MCF 10A (cell line): ENCODE results near the gene DNAJC11. TPM values are rescaled to one million over a fixed set of nuclear protein-coding genes. Genes with fewer than 3 reads are reported as not detected.

Source experiments
- Bru-seq: library from RNA; stranded (reverse); fragments of 400-500 nt; gene quantifications from one replicate; lab custom pipeline; 2021; lab: Mats Ljungman, UMichigan
- BruChase-seq, 2 experiments: library from RNA; stranded (reverse); fragments of 400-500 nt; gene quantifications; one replicate each; lab custom pipeline; 2021; lab: Mats Ljungman, UMichigan
- BruUV-seq: library from RNA; stranded (reverse); fragments of 400-500 nt; replicated peaks from 2 replicates; lab custom pipeline; 2021; lab: Mats Ljungman, UMichigan
- CTCF ChIA-PET: fragments of 300-600 bp; sonication (Branson Sonifier 250); formaldehyde crosslinking; extraction: SDS; loops from one replicate; lab custom pipeline; 2021; ENCODE audit warnings: antibody characterized with exemption, inconsistent platforms; lab: Yijun Ruan, JAX
- POLR2A ChIA-PET: fragments of 300-600, 350-650 bp; sonication (Branson Sonifier 250); formaldehyde crosslinking; extraction: SDS; loops from one replicate; lab custom pipeline; 2020; ENCODE audit warnings: antibody characterized with exemption, inconsistent platforms; lab: Yijun Ruan, JAX
- DNase-seq: peaks from one replicate; pipeline ENCODE4 v3.0.0-alpha.2; 2018; ENCODE audit not compliant: unreplicated experiment
- H3K27ac Mint-ChIP-seq: one replicate; pipeline ENCODE4 v1.8.0; 2022; ENCODE audit warnings: mild to moderate bottlenecking, low read depth, mixed read lengths; ENCODE audit not compliant: unreplicated experiment
- H3K27me3 Mint-ChIP-seq: one replicate; pipeline ENCODE4 v1.8.0; 2022; ENCODE audit warnings: mixed read lengths; ENCODE audit not compliant: insufficient read depth, unreplicated experiment
- H3K36me3 Mint-ChIP-seq: one replicate; pipeline ENCODE4 v1.8.0; 2022; ENCODE audit warnings: mild to moderate bottlenecking, moderate library complexity, mixed read lengths; ENCODE audit not compliant: insufficient read depth, unreplicated experiment
- H3K4me1 Mint-ChIP-seq: one replicate; pipeline ENCODE4 v1.8.0; 2022; ENCODE audit warnings: mixed read lengths; ENCODE audit not compliant: insufficient read depth, unreplicated experiment
- H3K4me3 Mint-ChIP-seq: one replicate; pipeline ENCODE4 v1.8.0; 2022; ENCODE audit warnings: mild to moderate bottlenecking, moderate library complexity, mixed read lengths; ENCODE audit not compliant: unreplicated experiment
- H3K9me3 Mint-ChIP-seq: one replicate; pipeline ENCODE4 v1.8.0; 2022; ENCODE audit warnings: mixed read lengths; ENCODE audit not compliant: unreplicated experiment
- intact Hi-C: fragments of 100-400 bp; cut with micrococcal nuclease; formaldehyde crosslinking; loops from 2 replicates; pipeline ENCODE4 v1.14.1; 2022
- long read RNA-seq: library from polyadenylated mRNA; stranded (forward); transcript quantifications from one replicate; pipeline ENCODE4 v2.0.0, GENCODE V29; 2022
- total RNA-seq: library from RNA; stranded (reverse); gene quantifications from 2 replicates; pipeline ENCODE4 v1.2.3, GENCODE V29; 2022
- TF ChIP-seq, protein P1 (sequence below): fragments of 200-600 bp; IDR thresholded peaks from one replicate; pipeline ENCODE4 v1.8.0; 2022; ENCODE audit warnings: antibody characterized with exemption, mild to moderate bottlenecking; ENCODE audit not compliant: unreplicated experiment

DNAJC11 gene, protein sequence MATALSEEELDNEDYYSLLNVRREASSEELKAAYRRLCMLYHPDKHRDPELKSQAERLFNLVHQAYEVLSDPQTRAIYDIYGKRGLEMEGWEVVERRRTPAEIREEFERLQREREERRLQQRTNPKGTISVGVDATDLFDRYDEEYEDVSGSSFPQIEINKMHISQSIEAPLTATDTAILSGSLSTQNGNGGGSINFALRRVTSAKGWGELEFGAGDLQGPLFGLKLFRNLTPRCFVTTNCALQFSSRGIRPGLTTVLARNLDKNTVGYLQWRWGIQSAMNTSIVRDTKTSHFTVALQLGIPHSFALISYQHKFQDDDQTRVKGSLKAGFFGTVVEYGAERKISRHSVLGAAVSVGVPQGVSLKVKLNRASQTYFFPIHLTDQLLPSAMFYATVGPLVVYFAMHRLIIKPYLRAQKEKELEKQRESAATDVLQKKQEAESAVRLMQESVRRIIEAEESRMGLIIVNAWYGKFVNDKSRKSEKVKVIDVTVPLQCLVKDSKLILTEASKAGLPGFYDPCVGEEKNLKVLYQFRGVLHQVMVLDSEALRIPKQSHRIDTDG
- total RNA-seq (70.4 and 76.1 TPM in 2 replicates), Bru-seq, nascent RNA (percentile 79 among the genes with signal in this experiment), BruChase-seq, experiment 1, labeled RNA remaining after a 6-hour chase (percentile 82 among the genes with signal in this experiment), BruChase-seq, experiment 2, labeled RNA remaining after a 2-hour chase (percentile 77 among the genes with signal in this experiment)
- long read RNA-seq, transcript DNAJC11-202 (16 exons, 3,311 nt): major isoform, 210 of 254 reads
- long read RNA-seq, partial matches to known transcripts: 15 of 254 reads
- long read RNA-seq, other reads (novel, unspliced or antisense): 27 of 254 reads

DNA sequence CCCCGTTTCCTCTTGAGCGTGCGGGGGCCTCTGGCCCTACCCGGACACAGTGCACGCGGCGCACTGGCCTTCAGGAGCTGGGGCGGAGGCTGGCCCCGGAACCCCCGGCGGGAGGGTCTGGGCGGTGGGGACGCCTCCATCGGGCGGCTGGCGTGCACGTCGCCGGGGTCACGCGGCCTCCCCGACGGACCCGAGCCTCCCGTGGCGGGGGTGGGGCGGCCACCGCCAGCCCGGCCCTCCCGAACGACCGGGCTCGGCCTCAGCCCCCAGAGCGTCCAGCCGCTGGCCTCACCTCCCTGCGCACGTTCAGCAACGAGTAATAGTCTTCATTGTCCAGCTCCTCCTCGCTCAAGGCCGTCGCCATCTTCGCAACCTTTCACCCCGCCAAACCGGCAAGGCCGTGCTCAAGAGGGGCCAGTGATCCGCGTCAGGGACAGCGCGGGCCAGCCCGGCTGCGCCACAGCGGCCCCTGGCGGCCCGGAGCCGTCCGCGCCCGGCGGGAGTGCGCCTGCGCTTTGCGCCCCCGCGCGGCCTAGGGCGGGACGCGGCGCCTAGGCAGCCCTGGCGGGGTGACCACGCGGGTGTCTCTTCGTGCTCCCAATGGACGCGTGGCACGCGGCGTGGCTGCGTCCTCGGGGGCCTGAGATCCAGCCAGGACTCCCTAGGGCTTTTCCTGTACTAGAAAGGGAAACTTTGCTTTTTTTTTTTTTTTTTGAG, at the start of gene DNAJC11:
Gene DNAJC11, minus strand, starts transcription at position 380 of the 717 bp plus-strand sequence. Its CDS starts 16 bp downstream, at position 364.
- H3K4me1 Mint-ChIP-seq: peaks cover 10% of the 10 kb centered on the region
- POLR2A ChIA-PET: interaction anchor here (0.6 to 1.6 kb wide), 10 partner anchors 13 to 1572 kb away, joined by 3 to 16 read pairs (median 3); partner anchors contain the start of gene CAMTA1
- H3K27me3 Mint-ChIP-seq: peaks cover 1% of the 10 kb centered on the region
- intact Hi-C loops: no loop called here
- DNase-seq: peak; percentile 83
- TF ChIP-seq, protein P1, sequence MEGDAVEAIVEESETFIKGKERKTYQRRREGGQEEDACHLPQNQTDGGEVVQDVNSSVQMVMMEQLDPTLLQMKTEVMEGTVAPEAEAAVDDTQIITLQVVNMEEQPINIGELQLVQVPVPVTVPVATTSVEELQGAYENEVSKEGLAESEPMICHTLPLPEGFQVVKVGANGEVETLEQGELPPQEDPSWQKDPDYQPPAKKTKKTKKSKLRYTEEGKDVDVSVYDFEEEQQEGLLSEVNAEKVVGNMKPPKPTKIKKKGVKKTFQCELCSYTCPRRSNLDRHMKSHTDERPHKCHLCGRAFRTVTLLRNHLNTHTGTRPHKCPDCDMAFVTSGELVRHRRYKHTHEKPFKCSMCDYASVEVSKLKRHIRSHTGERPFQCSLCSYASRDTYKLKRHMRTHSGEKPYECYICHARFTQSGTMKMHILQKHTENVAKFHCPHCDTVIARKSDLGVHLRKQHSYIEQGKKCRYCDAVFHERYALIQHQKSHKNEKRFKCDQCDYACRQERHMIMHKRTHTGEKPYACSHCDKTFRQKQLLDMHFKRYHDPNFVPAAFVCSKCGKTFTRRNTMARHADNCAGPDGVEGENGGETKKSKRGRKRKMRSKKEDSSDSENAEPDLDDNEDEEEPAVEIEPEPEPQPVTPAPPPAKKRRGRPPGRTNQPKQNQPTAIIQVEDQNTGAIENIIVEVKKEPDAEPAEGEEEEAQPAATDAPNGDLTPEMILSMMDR: peak; percentile 95
- H3K4me3 Mint-ChIP-seq: peak within 1 kb of the TSS; percentile 83
- H3K36me3 Mint-ChIP-seq: peaks cover 16% of the 10 kb centered on the region
- H3K9me3 Mint-ChIP-seq: no peaks in the 10 kb centered on the region
- H3K27ac Mint-ChIP-seq: peak within 1 kb of the TSS; percentile 90
- CTCF ChIA-PET: interaction anchor here (0.5 to 1.4 kb wide), 26 partner anchors 8 to 1213 kb away, joined by 3 to 10 read pairs (median 3); no protein-coding TSS in a partner anchor
- TSS peak; percentile 60 for BruUV-seq

GRCh38 chr1:6750490-6750889, 48.9 kb upstream of the DNAJC11 start:
- intact Hi-C loops: no loop called here
- H3K4me1 Mint-ChIP-seq: peaks cover 14% of the 10 kb centered on the region
- POLR2A ChIA-PET: interaction anchor here (1.7 kb wide), 1 partner anchor 34 kb away, joined by 8 read pairs; the partner anchor contains the start of gene CAMTA1
- H3K36me3 Mint-ChIP-seq: no peaks in the 10 kb centered on the region
- BruUV-seq: no TSS peak
- CTCF ChIA-PET: no interaction called here
- TF ChIP-seq, protein P1: no peak
- no peaks in the 10 kb centered on the region for H3K9me3 Mint-ChIP-seq
- H3K27ac Mint-ChIP-seq: no peak overlapping the region
- no peak for DNase-seq
- peaks cover 25% of the 10 kb centered on the region for H3K27me3 Mint-ChIP-seq
- no peak overlapping the region for H3K4me3 Mint-ChIP-seq

DNA sequence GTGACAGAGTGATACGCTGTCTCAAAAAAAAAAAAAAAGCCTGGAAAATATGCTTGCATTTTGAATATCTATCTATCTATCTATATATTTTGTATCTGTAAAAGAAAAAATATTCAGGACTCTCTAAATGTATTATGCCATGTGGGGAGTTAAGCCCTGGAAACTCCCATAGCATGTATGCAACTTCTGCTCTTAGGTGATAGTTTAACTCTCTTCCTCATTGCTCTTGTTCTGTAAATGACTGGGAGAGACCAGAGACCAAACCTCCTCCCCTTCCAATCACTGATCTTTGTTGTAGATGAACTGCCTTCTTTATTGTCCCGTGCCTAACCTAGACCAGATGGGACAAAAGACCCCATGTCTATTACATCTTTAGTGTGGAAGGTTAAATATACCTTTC, 46.1 kb upstream of the DNAJC11 start:
- TF ChIP-seq, protein P1: no peak
- Mint-ChIP-seq H3K27ac (no peak overlapping the region), H3K27me3 (peaks cover 25% of the 10 kb centered on the region), H3K4me1 (peaks cover 12% of the 10 kb centered on the region), H3K9me3 (no peaks in the 10 kb centered on the region), H3K36me3 (no peaks in the 10 kb centered on the region), H3K4me3 (no peak overlapping the region)
- no peak for DNase-seq
- ChIA-PET POLR2A (interaction anchor here (0.7 to 2.2 kb wide), 3 partner anchors 9 to 1736 kb away, joined by 3 to 4 read pairs (median 3); no protein-coding TSS in a partner anchor), CTCF (interaction anchor here (0.7 kb wide), 1 partner anchor 14 kb away, joined by 3 read pairs; no protein-coding TSS in a partner anchor)
- intact Hi-C loops: no loop called here
- no TSS peak for BruUV-seq
